Sigmoid colon (tissue), 7 donors: Measurements from ENCODE around the gene NPAS1. TPM values are rescaled to one million over a fixed set of nuclear protein-coding genes. Genes with fewer than 3 reads are reported as not detected.
"Not testable (repeated sequence)": the region's sequence is repeated elsewhere in the genome, so short reads cannot be mapped to it uniquely, and the experiment has no call there.

Experiments
- DNase-seq: peaks from one replicate; pipeline ENCODE4 v3.0.0-alpha.2; 2019
- H3K27ac ChIP-seq, 4 donors: fragments of 200-600 bp; sonication (generic); one replicate each; pipeline ENCODE4 v1.5.1; 2016 to 2019; ENCODE audit warnings: mild to moderate bottlenecking in 1 of 4
- H3K27me3 ChIP-seq, 3 donors: fragments of 200-600 bp; sonication (generic); one replicate each; pipeline ENCODE4 v1.5.1; 2019; ENCODE audit warnings: mild to moderate bottlenecking in 1 of 3
- H3K36me3 ChIP-seq, 4 donors: fragments of 200-600 bp; sonication (generic); one replicate each; pipeline ENCODE4 v1.5.1; 2016 to 2019
- H3K4me1 ChIP-seq, 4 donors: fragments of 200-600 bp; sonication (generic); one replicate each; pipeline ENCODE4 v1.5.1; 2017 to 2019
- H3K4me3 ChIP-seq, 4 donors: fragments of 200-600 bp; sonication (generic); one replicate each; pipeline ENCODE4 v1.5.1; 2017 to 2019; ENCODE audit warnings: mild to moderate bottlenecking in 2 of 4, moderate library complexity in 1 of 4
- H3K9me3 ChIP-seq, 4 donors: fragments of 200-600 bp in 3 of 4; sonication (generic) in 3 of 4; one replicate each; pipeline versions ENCODE4 v1.5.1 to v1.6.1; 2013 to 2019
- CTCF ChIP-seq, 4 experiments: fragments of 450-650 bp in 3 of 4; fragments of 200-600 bp in 1 of 4; IDR thresholded peaks; one replicate each; pipeline ENCODE4 v1.5.1; 2016 to 2019; ENCODE audit warnings: antibody characterized with exemption in 4 of 4, mild to moderate bottlenecking in 3 of 4, moderate library complexity in 2 of 4
- EP300 ChIP-seq, 4 donors: sonication (generic); formaldehyde crosslinking; IDR thresholded peaks; one replicate each; pipeline ENCODE4 v1.6.1; 2017; ENCODE audit warnings: antibody characterized with exemption in 4 of 4
- POLR2A ChIP-seq, 2 donors: fragments of 450-650 bp; IDR thresholded peaks; one replicate each; pipeline ENCODE4 v1.6.1; 2016; ENCODE audit warnings: antibody characterized with exemption in 2 of 2, mild to moderate bottlenecking in 2 of 2, moderate library complexity in 2 of 2
- POLR2AphosphoS5 ChIP-seq, 4 donors: sonication (generic); formaldehyde crosslinking; IDR thresholded peaks; one replicate each; pipeline ENCODE4 v1.6.1; 2017; ENCODE audit warnings: antibody characterized with exemption in 4 of 4
- WGBS, 2 donors: extraction: QIAGEN DNeasy Blood & Tissue Kit; methylation state at CpG; one replicate each; pipeline ENCODE4 v1.1.7; 2013; 5-methylcytosine and 5-hydroxymethylcytosine counted together
- intact Hi-C: fragments of 100-400 bp; cut with DNase I; formaldehyde crosslinking; loops from one replicate; pipeline ENCODE4 v1.15.1; 2023
- polyA plus RNA-seq, 3 donors: library from polyadenylated mRNA; stranded (reverse); fragments of 200-250 nt; gene quantifications; one replicate each; pipeline ENCODE4 v1.2.3, GENCODE V29; 2013
- total RNA-seq, 4 donors: library from RNA; depleted of rRNA; stranded (reverse); fragments of >200 nt; gene quantifications; one replicate each; pipeline ENCODE4 v1.1.0, GENCODE V29; 2016
- donor health status: healthy with polysubstance abuse.
- donor health status: Bipolar disorder and iron deficiency.
- donor health status: healthy.

NPAS1 gene
- total and polyA plus RNA-seq, 7 donors = 0.28 to 1.4 (median 0.85) TPM; not detected in 3

- Histone ChIP-seq H3K4me3 (no peak overlapping the region), H3K4me1 (peaks cover 0 to 6% (median 2%) of the 10 kb centered on the region in 4 donors), H3K9me3 (no peaks in the 10 kb centered on the region), H3K27ac (no peak overlapping the region), H3K36me3 (peaks cover 0 to 31% (median 19%) of the 10 kb centered on the region in 4 donors), H3K27me3 (peaks cover 0 to 14% (median 0%) of the 10 kb centered on the region in 3 donors)
- intact Hi-C loops = no loop called here
- no peak for DNase-seq
- WGBS, 2 donors = 20 to 32% methylated on average over 51 of the region's 51 CpGs
- TF ChIP-seq CTCF (IDR thresholded peaks at IDR 0.05) (no peak), EP300 (IDR thresholded peaks at IDR 0.05) (no peak), POLR2AphosphoS5 (IDR thresholded peaks at IDR 0.05) (no peak)
These were observed 15.8 kb upstream of the NPAS1 start for GRCh38 chr19:47003611-47004465.

GRCh38 chr19:47005164-47005641, 14.4 kb upstream of the NPAS1 start:
- no peaks in the 10 kb centered on the region for H3K9me3 ChIP-seq
- 79 to 88% methylated on average over 15 of the region's 15 CpGs for WGBS, 2 donors
- TF ChIP-seq EP300 (IDR thresholded peaks at IDR 0.05) (no peak), POLR2A (IDR thresholded peaks at IDR 0.05) (no peak), CTCF (IDR thresholded peaks at IDR 0.05) (no peak), POLR2AphosphoS5 (IDR thresholded peaks at IDR 0.05) (no peak)
- H3K4me1 ChIP-seq = peaks cover 0 to 6% (median 2%) of the 10 kb centered on the region in 4 donors
- peaks cover 0 to 18% (median 13%) of the 10 kb centered on the region in 4 donors for H3K36me3 ChIP-seq
- peaks cover 0 to 14% (median 0%) of the 10 kb centered on the region in 3 donors for H3K27me3 ChIP-seq
- DNase-seq = no peak
- H3K27ac ChIP-seq = no peak overlapping the region
- no peak overlapping the region for H3K4me3 ChIP-seq
- intact Hi-C loops = no loop called here

- intact Hi-C loops = no loop called here
- Histone ChIP-seq H3K36me3 (peaks cover 0 to 11% (median 8%) of the 10 kb centered on the region in 4 donors), H3K9me3 (no peaks in the 10 kb centered on the region), H3K27ac (no peak overlapping the region), H3K4me3 (no peak overlapping the region), H3K4me1 (peaks cover 0 to 6% (median 2%) of the 10 kb centered on the region in 4 donors), H3K27me3 (peaks cover 0 to 14% (median 0%) of the 10 kb centered on the region in 3 donors)
- DNase-seq = no peak
- TF ChIP-seq POLR2A (IDR thresholded peaks at IDR 0.05) = no peak
- WGBS, 2 donors = 52 to 81% methylated on average over 4 of the region's 4 CpGs
These were observed 13.8 kb upstream of the NPAS1 start for GRCh38 chr19:47005873-47006272.

DNA sequence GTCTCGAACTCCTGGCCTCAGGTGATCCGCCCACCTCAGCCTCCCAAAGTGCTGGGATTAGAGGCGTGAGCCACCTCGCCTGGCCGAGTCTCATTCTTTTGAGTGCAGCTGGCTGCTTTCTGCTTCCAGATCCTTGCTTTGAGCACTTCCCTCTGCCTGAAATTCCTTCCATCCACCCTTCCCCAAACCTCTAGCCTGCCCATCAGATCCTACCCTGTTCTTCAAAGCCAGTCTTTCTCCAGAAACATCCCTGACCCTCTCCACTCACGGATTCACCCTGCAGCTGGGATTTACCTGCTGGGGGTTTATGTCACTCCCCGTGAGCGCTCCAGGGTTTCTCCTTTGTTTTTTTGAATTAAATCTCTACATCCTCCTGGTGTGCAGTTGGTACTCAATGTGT, 13.1 kb upstream of the NPAS1 start:
- H3K4me1 ChIP-seq = peaks cover 0 to 6% (median 2%) of the 10 kb centered on the region in 4 donors
- intact Hi-C loops = no loop called here

GRCh38 chr19:47010549-47010948, 9.1 kb upstream of the NPAS1 start:
- WGBS, 2 donors = 55 to 74% methylated on average over 8 of the region's 8 CpGs
- DNase-seq, intact Hi-C loops, H3K36me3 ChIP-seq, H3K4me1 ChIP-seq, H3K4me3 ChIP-seq, H3K27ac ChIP-seq, H3K27me3 ChIP-seq, H3K9me3 ChIP-seq: not testable (repeated sequence)

More for the DNA sequence above, 13.1 kb upstream of the NPAS1 start:
- H3K4me3 ChIP-seq = no peak overlapping the region
- H3K27ac ChIP-seq = no peak overlapping the region
- TF ChIP-seq POLR2A (IDR thresholded peaks at IDR 0.05) (no peak), CTCF (IDR thresholded peaks at IDR 0.05) (no peak), EP300 (IDR thresholded peaks at IDR 0.05) (no peak), POLR2AphosphoS5 (IDR thresholded peaks at IDR 0.05) (no peak)
- DNase-seq = no peak
- peaks cover 0 to 5% (median 2%) of the 10 kb centered on the region in 4 donors for H3K36me3 ChIP-seq
- H3K9me3 ChIP-seq = no peaks in the 10 kb centered on the region
- peaks cover 0 to 17% (median 0%) of the 10 kb centered on the region in 3 donors for H3K27me3 ChIP-seq
- WGBS, 2 donors = 61 to 73% methylated on average over 8 of the region's 8 CpGs
